HG03439 (cell line): ENCODE measurements around the gene DCXR.

ENCODE experiments used
- ATAC-seq: cut with Tn5 transposase; IDR thresholded peaks from one replicate; pipeline ENCODE4 v1.9.1; 2021; ENCODE audit warnings: mild to moderate bottlenecking, moderate library complexity; ENCODE audit not compliant: unreplicated experiment

Gene DCXR

GRCh38 chr17:82055965-82056728, 18.6 kb upstream of the DCXR start:
- no peak for ATAC-seq

- no peak for ATAC-seq
Observed at GRCh38 chr17:82055023-82055964, 17.8 kb upstream of the DCXR start.

GRCh38 chr17:82054351-82055022, 17.0 kb upstream of the DCXR start:
- ATAC-seq, result no peak

- ATAC-seq, result no peak
Observed at GRCh38 chr17:82053556-82054263, 16.2 kb upstream of the DCXR start.

- ATAC-seq, result no peak
Observed at GRCh38 chr17:82053130-82053529, 15.6 kb upstream of the DCXR start.

GRCh38 chr17:82052638-82053059, 15.2 kb upstream of the DCXR start:
- no peak for ATAC-seq

GRCh38 chr17:82051776-82052637, 14.5 kb upstream of the DCXR start, which contains the start of the genes GPS1 and RFNG:
TSS of gene GPS1 (plus strand) at chr17:82051898. CDS start at chr17:82051932, 34 bp downstream.
TSS of gene RFNG (minus strand) at chr17:82051811. CDS start at chr17:82051766, 45 bp downstream.
- no peak for ATAC-seq

GRCh38 chr17:82050761-82051641, 13.5 kb upstream of the DCXR start:
- ATAC-seq, result no peak

- no peak for ATAC-seq
Observed at GRCh38 chr17:82050152-82050760, 12.8 kb upstream of the DCXR start.

GRCh38 chr17:82049521-82049971, 12.0 kb upstream of the DCXR start:
- no peak for ATAC-seq

GRCh38 chr17:82049106-82049505, 11.6 kb upstream of the DCXR start:
- no peak for ATAC-seq

GRCh38 chr17:82048571-82048971, 11.1 kb upstream of the DCXR start:
- ATAC-seq, result no peak

- no peak for ATAC-seq
Observed at GRCh38 chr17:82047914-82048570, 10.5 kb upstream of the DCXR start.

GRCh38 chr17:82047379-82047778, 9.9 kb upstream of the DCXR start:
- no peak for ATAC-seq

- no peak for ATAC-seq
Observed at GRCh38 chr17:82046903-82047302, 9.4 kb upstream of the DCXR start.

GRCh38 chr17:82045936-82046484, 8.5 kb upstream of the DCXR start:
- no peak for ATAC-seq

GRCh38 chr17:82043507-82043906, 6.0 kb upstream of the DCXR start:
- ATAC-seq, result no peak
